Measurements from ENCODE around the gene SEC16A.

The SEC16A gene

GRCh38 chr9:136515276-136515675 is 32.4 kb upstream of the SEC16A start:
- no peak for TF ChIP-seq POLR2AphosphoS5 (IDR thresholded peaks at IDR 0.05; ENCODE audit: low read depth)
- TF ChIP-seq CTCF (IDR thresholded peaks at IDR 0.05; ENCODE audit: insufficient read depth, low read length) = no peak
- TF ChIP-seq GABPA (IDR thresholded peaks at IDR 0.05; ENCODE audit: low read depth) = no peak
- no peak for TF ChIP-seq REST (IDR thresholded peaks at IDR 0.05; ENCODE audit: insufficient replicate concordance, low read depth)
- TF ChIP-seq SPI1 (IDR thresholded peaks at IDR 0.05; ENCODE audit: borderline replicate concordance, low read depth) = no peak

GRCh38 chr9:136514022-136514714 is 31.3 kb upstream of the SEC16A start:
- no peak for DNase-seq (ENCODE audit: low read depth in 1 of 2, low spot score in 1 of 2)
- Histone ChIP-seq H3K27ac (replicated peaks) (no peak overlapping the region), H3K4me3 (replicated peaks; ENCODE audit: insufficient read depth, low read length) (no peak overlapping the region), H3K27me3 (ENCODE audit: insufficient read depth, poor library complexity, severe bottlenecking) (no peaks in the 10 kb centered on the region)
- TF ChIP-seq GABPA (IDR thresholded peaks at IDR 0.05; ENCODE audit: low read depth) (no peak), CTCF (IDR thresholded peaks at IDR 0.05; ENCODE audit: insufficient read depth, low read length) (no peak), REST (IDR thresholded peaks at IDR 0.05; ENCODE audit: insufficient replicate concordance, low read depth) (no peak), SPI1 (IDR thresholded peaks at IDR 0.05; ENCODE audit: borderline replicate concordance, low read depth) (no peak), POLR2AphosphoS5 (IDR thresholded peaks at IDR 0.05; ENCODE audit: low read depth) (no peak)

More at GRCh38 chr9:136515276-136515675, 32.4 kb upstream of the SEC16A start:
- Histone ChIP-seq H3K27ac (replicated peaks) (no peak overlapping the region), H3K27me3 (ENCODE audit: insufficient read depth, poor library complexity, severe bottlenecking) (no peaks in the 10 kb centered on the region), H3K4me3 (replicated peaks; ENCODE audit: insufficient read depth, low read length) (no peak overlapping the region)
- DNase-seq (ENCODE audit: low read depth in 1 of 2, low spot score in 1 of 2) = no peak

GRCh38 chr9:136513191-136513590 is 30.4 kb upstream of the SEC16A start:
- no peak for DNase-seq (ENCODE audit: low read depth in 1 of 2, low spot score in 1 of 2)
- TF ChIP-seq POLR2AphosphoS5 (IDR thresholded peaks at IDR 0.05; ENCODE audit: low read depth) (no peak), CTCF (IDR thresholded peaks at IDR 0.05; ENCODE audit: insufficient read depth, low read length) (no peak), SPI1 (IDR thresholded peaks at IDR 0.05; ENCODE audit: borderline replicate concordance, low read depth) (no peak)
- no peaks in the 10 kb centered on the region for H3K27me3 ChIP-seq (ENCODE audit: insufficient read depth, poor library complexity, severe bottlenecking)
- H3K4me3 ChIP-seq (replicated peaks; ENCODE audit: insufficient read depth, low read length) = no peak overlapping the region
- H3K27ac ChIP-seq (replicated peaks) = no peak overlapping the region

GRCh38 chr9:136512651-136513071 is 29.8 kb upstream of the SEC16A start:
- no peak for DNase-seq (ENCODE audit: low read depth in 1 of 2, low spot score in 1 of 2)
- Histone ChIP-seq H3K27me3 (ENCODE audit: insufficient read depth, poor library complexity, severe bottlenecking) (no peaks in the 10 kb centered on the region), H3K27ac (replicated peaks) (no peak overlapping the region), H3K4me3 (replicated peaks; ENCODE audit: insufficient read depth, low read length) (no peak overlapping the region)
- TF ChIP-seq REST (IDR thresholded peaks at IDR 0.05; ENCODE audit: insufficient replicate concordance, low read depth) (no peak), CTCF (IDR thresholded peaks at IDR 0.05; ENCODE audit: insufficient read depth, low read length) (no peak), POLR2AphosphoS5 (IDR thresholded peaks at IDR 0.05; ENCODE audit: low read depth) (no peak), GABPA (IDR thresholded peaks at IDR 0.05; ENCODE audit: low read depth) (no peak), SPI1 (IDR thresholded peaks at IDR 0.05; ENCODE audit: borderline replicate concordance, low read depth) (no peak)
